Activated naive CD4-positive, alpha-beta T cell treated with Interleukin-2 at 50 U/mL for 16 hours (primary cell): ENCODE results near the gene UBAC1.
A peak's percentile ranks its signal among the peaks of the same experiment; 100 is the strongest.
"Not testable (repeated sequence)": the region's sequence is repeated elsewhere in the genome, so short reads cannot be mapped to it uniquely, and the experiment has no call there.

ENCODE experiments used
- DNase-seq: peaks from one replicate; pipeline ENCODE4 v3.0.0-alpha.2; 2020

Gene UBAC1

GRCh38 chr9:135892327-135892726 lies 68.8 kb downstream of the UBAC1 start:
- not testable (repeated sequence) for DNase-seq

- no peak for DNase-seq
These were observed 70.0 kb downstream of the UBAC1 start for GRCh38 chr9:135891027-135891631.

GRCh38 chr9:135890190-135891026 lies 70.8 kb downstream of the UBAC1 start:
- no peak for DNase-seq

- DNase-seq, result no peak
These were observed 71.5 kb downstream of the UBAC1 start for GRCh38 chr9:135889564-135890189.

GRCh38 chr9:135888766-135889394 lies 72.3 kb downstream of the UBAC1 start:
- no peak for DNase-seq

DNA sequence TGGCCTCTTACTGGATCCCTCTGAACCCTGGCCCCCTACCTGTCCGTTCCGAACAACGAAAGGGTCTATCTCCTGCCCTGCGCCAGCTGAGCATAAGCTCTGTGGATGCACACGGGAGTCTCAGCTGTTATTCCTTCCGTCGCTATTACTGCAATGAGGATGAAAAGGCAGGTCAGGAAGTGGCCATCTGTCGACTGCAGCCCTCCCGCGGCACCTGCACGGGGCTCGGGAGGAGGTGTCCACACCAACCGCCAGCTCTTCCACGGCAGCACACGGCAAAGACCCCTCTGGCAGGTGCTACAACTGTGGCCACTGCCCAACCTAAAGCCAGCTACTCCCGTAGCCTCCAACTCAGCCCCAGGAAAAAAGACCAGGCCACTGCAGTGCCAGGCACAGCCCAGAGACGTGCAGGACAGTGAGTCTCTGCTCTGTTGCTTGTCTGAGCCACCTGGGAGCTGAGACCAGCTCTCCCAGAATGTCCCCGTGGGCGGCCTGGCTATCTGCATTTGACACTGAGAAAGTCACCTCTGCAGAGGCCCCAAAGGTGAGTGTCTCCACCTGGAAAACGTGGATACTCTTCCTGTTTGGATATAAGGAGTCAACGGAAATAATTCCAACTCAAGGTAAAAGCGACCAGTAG lies 72.9 kb downstream of the UBAC1 start:
- DNase-seq, result no peak

GRCh38 chr9:135887585-135888050 lies 73.6 kb downstream of the UBAC1 start:
- DNase-seq, result peak; percentile 51

DNA sequence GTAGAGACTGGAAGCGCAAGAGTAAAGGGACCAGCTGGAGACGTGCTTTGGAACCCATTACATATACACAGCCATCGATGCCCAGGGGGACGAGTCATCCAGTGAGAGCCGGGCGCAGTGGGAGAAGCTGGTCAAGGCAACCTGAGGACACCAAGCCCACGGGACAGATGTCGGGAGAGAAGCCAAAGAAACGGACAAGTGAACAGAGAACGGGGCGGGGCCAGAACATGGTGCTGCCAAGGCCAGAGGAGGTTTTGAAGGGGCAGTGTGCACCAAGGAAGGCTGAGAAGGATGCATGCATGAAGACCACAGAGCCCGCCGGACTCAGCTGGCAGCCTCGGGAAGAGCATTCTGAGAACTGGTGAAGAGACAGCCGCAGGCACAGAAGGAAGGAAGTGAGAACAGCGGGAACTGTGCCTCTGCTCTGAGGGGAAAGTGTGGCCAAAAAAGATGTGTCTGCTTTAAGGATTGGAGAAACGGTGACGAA lies 74.1 kb downstream of the UBAC1 start:
- no peak for DNase-seq

- DNase-seq, result no peak
These were observed 74.8 kb downstream of the UBAC1 start for GRCh38 chr9:135886147-135886981.

DNA sequence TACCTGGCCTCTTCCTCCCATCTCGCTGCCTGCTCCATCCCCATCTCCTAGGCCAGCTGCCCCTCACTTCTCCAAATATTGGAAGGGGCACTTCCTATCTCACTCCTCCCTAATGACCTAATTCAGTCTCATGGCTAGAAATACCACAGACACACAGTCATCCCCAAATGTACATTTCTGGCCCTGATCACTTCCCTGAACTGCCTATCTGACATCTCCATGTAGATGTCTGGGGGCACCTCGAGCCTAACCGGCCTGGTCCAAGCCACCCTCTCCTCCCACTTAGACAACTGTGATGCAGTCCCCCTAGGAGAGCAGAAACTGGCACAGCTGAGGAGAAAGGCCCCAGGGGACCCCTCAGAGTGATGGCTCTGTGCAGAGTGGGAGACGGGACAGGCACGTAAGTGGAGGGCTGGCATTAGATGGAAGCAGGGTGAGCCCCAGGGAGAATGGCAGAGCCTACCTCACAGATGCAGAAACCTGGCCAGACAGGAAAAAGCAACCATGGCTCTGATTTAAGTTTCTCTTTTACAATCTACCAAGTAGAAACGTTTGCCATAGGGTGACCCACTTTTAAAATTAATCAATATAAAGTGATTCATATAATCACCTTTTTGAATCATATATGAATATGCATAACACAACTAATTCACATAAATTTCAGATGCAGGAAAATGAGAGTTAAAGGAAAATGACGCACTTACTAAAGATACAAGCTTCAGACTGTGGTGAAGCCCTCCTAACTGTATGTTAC lies 75.9 kb downstream of the UBAC1 start:
- no peak for DNase-seq

- no peak for DNase-seq
These were observed 76.7 kb downstream of the UBAC1 start for GRCh38 chr9:135884328-135885035.

DNA sequence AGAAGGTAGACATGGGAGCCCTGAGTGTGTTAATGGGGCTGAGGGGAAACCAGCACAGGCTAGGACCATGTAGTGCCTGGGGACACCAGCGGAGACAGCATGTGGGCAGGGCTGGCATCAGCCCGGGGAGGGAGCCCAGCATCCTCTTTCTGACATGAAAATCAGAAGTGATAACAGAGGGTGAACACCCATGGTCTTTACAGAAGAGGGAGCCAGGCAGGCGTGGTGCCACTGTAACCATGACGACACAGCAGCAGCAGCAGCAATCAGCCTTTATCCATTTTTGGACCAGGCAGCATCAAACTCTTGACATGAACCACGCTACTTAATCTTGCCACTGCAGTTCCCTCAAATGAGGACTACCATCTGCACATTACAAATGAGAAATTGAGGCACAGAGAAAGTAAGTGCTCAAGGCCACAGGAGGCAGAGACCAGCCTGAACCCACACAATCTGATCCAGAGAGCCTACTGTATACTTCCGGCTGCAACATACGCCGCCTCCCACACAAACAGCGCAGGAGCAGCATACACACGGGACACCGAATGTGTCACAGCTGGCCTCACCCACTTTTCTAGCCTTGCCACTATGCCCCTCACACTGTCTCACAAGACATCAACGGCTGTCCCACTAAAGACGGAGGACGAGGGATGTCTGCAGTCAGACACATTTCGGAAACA lies 77.6 kb downstream of the UBAC1 start:
- DNase-seq, result no peak
